OCI-LY1 (cell line): ENCODE results near the gene SNRPD3.
A peak's percentile ranks its signal among the peaks of the same experiment; 100 is the strongest.
"Not testable (repeated sequence)": the region's sequence is repeated elsewhere in the genome, so short reads cannot be mapped to it uniquely, and the experiment has no call there.

Experiments used
- H2AFZ ChIP-seq: fragments of 200-600 bp; sonication (generic), shearing (Covaris generic); 2 replicates; pipeline ENCODE4 v1.6.0; 2014; ENCODE audit warnings: antibody characterized with exemption, mild to moderate bottlenecking, low read length
- H3F3A ChIP-seq: fragments of 200-600 bp; sonication (generic), shearing (Covaris generic); 2 replicates; pipeline ENCODE4 v1.6.0; 2014; ENCODE audit warnings: mild to moderate bottlenecking, antibody characterized with exemption, low read length, moderate library complexity; ENCODE audit not compliant: insufficient read depth
- H3K27ac ChIP-seq: fragments of 200-600 bp; sonication (generic); 2 replicates; pipeline ENCODE4 v1.5.1; 2014; ENCODE audit warnings: low read length, mixed run types, mild to moderate bottlenecking, low read depth; ENCODE audit not compliant: poor library complexity, severe bottlenecking
- H3K27me3 ChIP-seq: fragments of 200-600 bp; sonication (generic); 2 replicates; pipeline ENCODE4 v1.6.0; 2014; ENCODE audit warnings: antibody characterized with exemption, mild to moderate bottlenecking, low read length, moderate library complexity; ENCODE audit not compliant: insufficient read depth
- H3K36me3 ChIP-seq: fragments of 200-600 bp; sonication (generic); 2 replicates; pipeline ENCODE4 v1.6.1; 2014; ENCODE audit warnings: mild to moderate bottlenecking, antibody characterized with exemption, low read length, moderate library complexity, mixed read lengths; ENCODE audit not compliant: insufficient read depth
- H3K4me1 ChIP-seq: fragments of 200-600 bp; sonication (generic); 2 replicates; pipeline ENCODE4 v1.5.1; 2014; ENCODE audit warnings: mild to moderate bottlenecking, low read length, moderate library complexity; ENCODE audit not compliant: insufficient read depth, severe bottlenecking
- H3K4me2 ChIP-seq: fragments of 200-600 bp; sonication (generic), shearing (Covaris generic); 2 replicates; pipeline ENCODE4 v1.6.1; 2014; ENCODE audit warnings: low read length
- H3K4me3 ChIP-seq: fragments of 200-600 bp; sonication (generic); 2 replicates; pipeline ENCODE4 v1.5.1; 2014; ENCODE audit warnings: low read length, low read depth, mild to moderate bottlenecking, mixed read lengths; ENCODE audit not compliant: poor library complexity, severe bottlenecking
- H3K79me2 ChIP-seq: fragments of 200-600 bp; shearing (Covaris generic); 2 replicates; pipeline ENCODE4 v1.6.1; 2016; ENCODE audit warnings: mixed run types, low read length, mixed read lengths; ENCODE audit not compliant: insufficient read depth
- H3K9ac ChIP-seq: fragments of 200-600 bp; sonication (generic), shearing (Covaris generic); 2 replicates; pipeline ENCODE4 v1.6.1; 2014; ENCODE audit warnings: mild to moderate bottlenecking, low read length, mixed read lengths
- H3K9me2 ChIP-seq: fragments of 200-600 bp; sonication (generic), shearing (Covaris generic); 2 replicates; pipeline ENCODE4 v1.6.1; 2014; ENCODE audit warnings: low read depth, mild to moderate bottlenecking, low read length, mixed read lengths
- H3K9me3 ChIP-seq: fragments of 200-600 bp; shearing (Covaris generic); 2 replicates; pipeline ENCODE4 v1.6.1; 2014; ENCODE audit warnings: low read length, mixed read lengths
- H4K20me1 ChIP-seq: fragments of 200-600 bp; sonication (generic), shearing (Covaris generic); 2 replicates; pipeline ENCODE4 v1.6.0; 2016; ENCODE audit warnings: mild to moderate bottlenecking, low read length; ENCODE audit not compliant: insufficient read depth
- TF ChIP-seq, protein P1 (sequence below): fragments of 200-600 bp; sonication (generic), shearing (Covaris generic); IDR thresholded peaks from 2 replicates; pipeline ENCODE4 v1.5.1; 2017; ENCODE audit warnings: mild to moderate bottlenecking, antibody characterized with exemption, low read length, moderate library complexity, mixed read lengths

The SNRPD3 gene

GRCh38 chr22:24603770-24604629 lies 48.2 kb downstream of the SNRPD3 start:
- H3K9me2 ChIP-seq, H3K4me3 ChIP-seq, H2AFZ ChIP-seq, H3K79me2 ChIP-seq, H3F3A ChIP-seq, H3K36me3 ChIP-seq, H3K4me2 ChIP-seq, H3K27me3 ChIP-seq, H3K9ac ChIP-seq, H3K9me3 ChIP-seq, H3K27ac ChIP-seq, H4K20me1 ChIP-seq, H3K4me1 ChIP-seq: not testable (repeated sequence)
- TF ChIP-seq, protein P1, sequence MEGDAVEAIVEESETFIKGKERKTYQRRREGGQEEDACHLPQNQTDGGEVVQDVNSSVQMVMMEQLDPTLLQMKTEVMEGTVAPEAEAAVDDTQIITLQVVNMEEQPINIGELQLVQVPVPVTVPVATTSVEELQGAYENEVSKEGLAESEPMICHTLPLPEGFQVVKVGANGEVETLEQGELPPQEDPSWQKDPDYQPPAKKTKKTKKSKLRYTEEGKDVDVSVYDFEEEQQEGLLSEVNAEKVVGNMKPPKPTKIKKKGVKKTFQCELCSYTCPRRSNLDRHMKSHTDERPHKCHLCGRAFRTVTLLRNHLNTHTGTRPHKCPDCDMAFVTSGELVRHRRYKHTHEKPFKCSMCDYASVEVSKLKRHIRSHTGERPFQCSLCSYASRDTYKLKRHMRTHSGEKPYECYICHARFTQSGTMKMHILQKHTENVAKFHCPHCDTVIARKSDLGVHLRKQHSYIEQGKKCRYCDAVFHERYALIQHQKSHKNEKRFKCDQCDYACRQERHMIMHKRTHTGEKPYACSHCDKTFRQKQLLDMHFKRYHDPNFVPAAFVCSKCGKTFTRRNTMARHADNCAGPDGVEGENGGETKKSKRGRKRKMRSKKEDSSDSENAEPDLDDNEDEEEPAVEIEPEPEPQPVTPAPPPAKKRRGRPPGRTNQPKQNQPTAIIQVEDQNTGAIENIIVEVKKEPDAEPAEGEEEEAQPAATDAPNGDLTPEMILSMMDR: peak; percentile 13; the same call in 1 of the 2 replicates

DNA sequence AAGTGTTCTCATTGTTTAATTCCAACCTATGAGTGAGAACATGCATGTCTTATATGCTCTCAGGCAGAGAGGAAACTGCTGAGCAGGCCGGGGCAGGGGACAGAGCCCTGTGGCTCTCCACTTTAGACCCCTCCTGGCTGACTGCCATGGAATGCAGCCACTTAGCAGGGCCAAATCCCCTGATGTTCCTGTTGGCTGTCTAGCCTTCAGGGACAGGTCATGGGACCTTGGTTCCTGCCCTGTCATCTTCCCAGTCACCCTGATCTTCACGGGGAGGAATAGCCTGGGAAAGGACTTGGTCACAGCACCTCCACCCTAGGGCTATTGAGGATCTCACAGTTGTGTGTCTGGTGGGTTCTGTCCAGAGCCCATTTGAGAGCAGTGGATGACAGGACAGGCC lies 50.5 kb downstream of the SNRPD3 start:
- not testable (repeated sequence) for H3K27me3 ChIP-seq, H3K79me2 ChIP-seq, H3K4me1 ChIP-seq, H3K27ac ChIP-seq, H3K36me3 ChIP-seq, H3K9me3 ChIP-seq, H3K4me3 ChIP-seq, H2AFZ ChIP-seq, H3K9me2 ChIP-seq, H3K9ac ChIP-seq, H3K4me2 ChIP-seq, H3F3A ChIP-seq, H4K20me1 ChIP-seq

DNA sequence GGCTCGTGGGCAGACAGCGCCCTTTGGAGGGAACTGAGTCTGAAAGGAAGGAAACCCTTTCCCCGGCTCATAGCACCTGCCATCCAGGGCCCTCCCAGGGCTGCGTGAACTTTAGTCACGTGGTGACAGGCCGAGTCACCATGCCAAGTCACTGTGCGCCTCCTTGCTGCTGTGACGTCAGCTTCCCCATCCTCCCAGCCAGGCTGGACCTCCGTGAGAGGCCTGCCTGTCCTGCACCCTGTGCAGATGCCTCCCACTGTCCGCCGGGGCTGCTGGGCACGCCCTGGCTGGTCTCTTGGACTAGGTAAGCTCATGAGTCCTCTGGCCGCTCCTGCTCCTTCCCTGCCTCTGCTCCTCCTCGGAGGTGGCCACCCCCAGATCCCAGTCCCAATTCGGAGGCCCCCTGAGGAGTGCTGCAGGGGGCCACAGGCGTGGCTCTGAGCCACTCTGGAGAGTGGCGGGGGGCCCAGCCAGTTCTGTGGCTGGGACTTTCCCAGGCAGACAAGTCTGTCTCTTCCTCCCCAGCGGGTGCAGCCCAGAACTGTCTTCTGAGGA lies 51.7 kb downstream of the SNRPD3 start:
- not testable (repeated sequence) for H3F3A ChIP-seq, H2AFZ ChIP-seq, H4K20me1 ChIP-seq, H3K9me3 ChIP-seq, H3K36me3 ChIP-seq, H3K27me3 ChIP-seq, H3K4me3 ChIP-seq, H3K79me2 ChIP-seq, H3K9me2 ChIP-seq, H3K9ac ChIP-seq, H3K4me1 ChIP-seq, H3K27ac ChIP-seq
- peak overlapping the region; percentile 32; the same call in 1 of the 2 replicates for H3K4me2 ChIP-seq

DNA sequence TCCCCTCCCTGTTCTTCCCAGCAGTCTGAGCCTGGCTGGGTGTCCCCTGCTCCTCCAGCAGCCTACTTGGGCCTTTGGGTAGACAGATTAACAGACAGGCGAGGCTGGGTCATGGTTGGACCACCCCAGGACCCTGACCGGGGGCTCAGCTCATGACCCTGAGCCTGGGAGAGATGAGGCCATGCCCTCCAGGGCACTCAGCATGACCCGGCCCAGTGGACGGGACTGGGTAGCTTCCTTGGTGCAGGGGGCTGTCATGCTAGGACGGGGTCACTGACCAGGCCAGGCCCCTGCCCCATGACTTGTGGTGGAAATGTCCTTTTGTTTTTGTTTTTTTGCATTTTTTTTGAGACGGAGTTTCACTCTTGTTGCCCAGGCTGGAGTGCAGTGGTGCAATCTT lies 52.5 kb downstream of the SNRPD3 start:
- H3F3A ChIP-seq, H2AFZ ChIP-seq, H3K79me2 ChIP-seq, H3K4me1 ChIP-seq, H3K27me3 ChIP-seq, H3K36me3 ChIP-seq, H3K4me3 ChIP-seq, H3K27ac ChIP-seq, H3K9ac ChIP-seq, H3K9me2 ChIP-seq, H4K20me1 ChIP-seq, H3K9me3 ChIP-seq, H3K4me2 ChIP-seq: not testable (repeated sequence)

DNA sequence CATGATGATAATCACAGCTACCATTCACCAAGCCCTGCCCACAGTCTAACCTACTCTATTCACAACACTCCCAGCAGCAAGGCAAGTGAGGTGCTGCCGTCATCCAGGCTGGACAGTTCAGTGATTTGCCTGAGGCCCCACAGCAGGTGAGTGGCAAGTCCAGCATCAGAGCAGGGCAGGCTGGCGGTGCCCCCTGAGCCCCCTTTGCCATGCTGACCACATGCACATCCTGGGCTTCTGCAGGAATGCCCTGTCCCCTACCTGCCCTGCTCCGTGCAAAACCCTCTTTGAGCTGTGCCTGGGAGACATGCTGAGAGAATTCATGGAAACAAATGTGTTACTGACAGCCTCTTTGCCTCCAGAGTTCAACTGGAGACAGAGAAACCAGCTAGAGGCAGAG lies 54.1 kb downstream of the SNRPD3 start:
- H3K4me2 ChIP-seq, H3K36me3 ChIP-seq, H4K20me1 ChIP-seq, H3K27me3 ChIP-seq, H3K9me3 ChIP-seq, H3K9ac ChIP-seq, H3K4me1 ChIP-seq, H3K27ac ChIP-seq, H3F3A ChIP-seq, H3K79me2 ChIP-seq, H3K4me3 ChIP-seq, H2AFZ ChIP-seq, H3K9me2 ChIP-seq: not testable (repeated sequence)

DNA sequence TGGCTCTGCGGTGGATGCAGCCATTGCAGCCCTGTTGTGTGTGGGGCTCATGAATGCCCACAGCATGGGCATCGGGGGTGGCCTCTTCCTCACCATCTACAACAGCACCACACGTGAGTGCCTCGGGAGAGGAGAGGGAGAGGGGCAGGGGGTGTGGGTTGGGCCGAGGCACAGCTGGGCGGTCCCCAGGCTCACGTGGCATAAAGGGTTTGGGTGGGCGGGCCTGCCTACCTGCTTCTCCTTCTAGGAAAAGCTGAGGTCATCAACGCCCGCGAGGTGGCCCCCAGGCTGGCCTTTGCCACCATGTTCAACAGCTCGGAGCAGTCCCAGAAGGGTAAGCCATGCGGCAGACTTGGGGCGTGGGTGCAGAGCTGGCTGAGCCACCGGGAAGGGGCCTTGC lies 59.0 kb downstream of the SNRPD3 start:
- not testable (repeated sequence) for H3K27me3 ChIP-seq, H3K4me3 ChIP-seq, H3K9me3 ChIP-seq, H3K4me1 ChIP-seq, H3K4me2 ChIP-seq, H3K9me2 ChIP-seq, H3K27ac ChIP-seq, H3F3A ChIP-seq, H3K36me3 ChIP-seq, H3K79me2 ChIP-seq, H4K20me1 ChIP-seq, H3K9ac ChIP-seq, H2AFZ ChIP-seq

- not testable (repeated sequence) for H3K27ac ChIP-seq, H3K27me3 ChIP-seq, H3K36me3 ChIP-seq, H2AFZ ChIP-seq, H3K79me2 ChIP-seq, H3K9ac ChIP-seq, H3K4me3 ChIP-seq, H4K20me1 ChIP-seq, H3K4me1 ChIP-seq, H3K9me2 ChIP-seq, H3K4me2 ChIP-seq, H3F3A ChIP-seq, H3K9me3 ChIP-seq
These were observed 65.4 kb downstream of the SNRPD3 start for GRCh38 chr22:24621244-24621643.
